HG03432 (cell line): Measurements from ENCODE around the gene WRAP53.

Experiments
- ATAC-seq: cut with Tn5 transposase; IDR thresholded peaks from one replicate; pipeline ENCODE4 v1.9.1; 2021; ENCODE audit warnings: mild to moderate bottlenecking, moderate library complexity; ENCODE audit not compliant: unreplicated experiment

The WRAP53 gene

GRCh38 chr17:7677388-7678067 lies 10.7 kb upstream of the WRAP53 start:
- ATAC-seq: no peak

- ATAC-seq: no peak
Observed at GRCh38 chr17:7684851-7685532, 3.3 kb upstream of the WRAP53 start.

GRCh38 chr17:7685533-7686221 lies 2.6 kb upstream of the WRAP53 start:
- peak; percentile 65 for ATAC-seq

- peak; percentile 51 for ATAC-seq
Observed at GRCh38 chr17:7686222-7687071, 1.8 kb upstream of the WRAP53 start.

GRCh38 chr17:7687072-7687907 lies 987 bp upstream of the WRAP53 start, which contains the start of gene TP53:
TSS of gene TP53 (minus strand) at chr17:7687490. CDS start at chr17:7676594, 10,896 bp downstream.
- ATAC-seq: peak; percentile 30

- ATAC-seq: no peak
Observed at GRCh38 chr17:7688808-7689316, 585 bp downstream of the WRAP53 start.

GRCh38 chr17:7695586-7695985 lies 7.3 kb downstream of the WRAP53 start:
- no peak for ATAC-seq

GRCh38 chr17:7697828-7698588 lies 9.7 kb downstream of the WRAP53 start:
- ATAC-seq: no peak

GRCh38 chr17:7700510-7700909 lies 12.2 kb downstream of the WRAP53 start:
- no peak for ATAC-seq

GRCh38 chr17:7701681-7702080 lies 13.4 kb downstream of the WRAP53 start:
- no peak for ATAC-seq

- ATAC-seq: no peak
Observed at GRCh38 chr17:7702776-7703175, 14.5 kb downstream of the WRAP53 start.

GRCh38 chr17:7703584-7704479 lies 15.6 kb downstream of the WRAP53 start:
- no peak for ATAC-seq

GRCh38 chr17:7704601-7705268 lies 16.5 kb downstream of the WRAP53 start, which contains the start of gene EFNB3:
TSS of gene EFNB3 (plus strand) at chr17:7705202. CDS start at chr17:7705599, 397 bp downstream.
- no peak for ATAC-seq

GRCh38 chr17:7705269-7706255 lies 17.3 kb downstream of the WRAP53 start:
- ATAC-seq: no peak

GRCh38 chr17:7706631-7707354 lies 18.5 kb downstream of the WRAP53 start:
- ATAC-seq: no peak

- ATAC-seq: no peak
Observed at GRCh38 chr17:7707446-7707845, 19.2 kb downstream of the WRAP53 start.
